WTC11 (cell line): Measurements from ENCODE around the gene EMC6. TPM values are rescaled to one million over a fixed set of nuclear protein-coding genes. Genes with fewer than 3 reads are reported as not detected.
A peak's percentile ranks its signal among the peaks of the same experiment; 100 is the strongest.

ENCODE experiments used
- ATAC-seq: fragments of 200-7000 bp; cut with Tn5 transposase; 2 replicates; pipeline ENCODE4 v1.10.0; 2021; ENCODE audit warnings: mild to moderate bottlenecking, moderate library complexity
- CTCF ChIA-PET: fragments of 300-600 bp; sonication (Branson Sonifier 250); formaldehyde crosslinking; loops from one replicate; lab custom pipeline; 2021; ENCODE audit warnings: antibody characterized with exemption; lab: Charles Lee
- POLR2A ChIA-PET: fragments of 350-600 bp; sonication (Branson Sonifier 250); formaldehyde crosslinking; loops from one replicate; lab custom pipeline; 2021; ENCODE audit warnings: antibody characterized with exemption; lab: Charles Lee
- DNase-seq: peaks from one replicate; pipeline ENCODE4 v3.0.0; 2021; ENCODE audit warnings: low spot score
- H3K27ac Mint-ChIP-seq: 2 replicates; pipeline ENCODE4 v1.8.0; 2021; ENCODE audit warnings: mixed read lengths
- H3K27me3 Mint-ChIP-seq: 2 replicates; pipeline ENCODE4 v1.8.0; 2021; ENCODE audit warnings: low read depth, mild to moderate bottlenecking, moderate library complexity, mixed read lengths
- H3K36me3 Mint-ChIP-seq: 2 replicates; pipeline ENCODE4 v1.8.0; 2021; ENCODE audit warnings: mixed read lengths
- H3K4me1 Mint-ChIP-seq: 2 replicates; pipeline ENCODE4 v1.8.0; 2022; ENCODE audit warnings: mixed read lengths
- H3K4me3 Mint-ChIP-seq: 2 replicates; pipeline ENCODE4 v1.8.0; 2021; ENCODE audit warnings: mild to moderate bottlenecking, moderate library complexity, mixed read lengths
- H3K9me3 Mint-ChIP-seq: 2 replicates; pipeline ENCODE4 v1.8.0; 2021; ENCODE audit warnings: mixed read lengths
- ATF3 ChIP-seq: sonication (generic); formaldehyde crosslinking; conservative IDR thresholded peaks from 2 replicates; pipeline ENCODE4 v1.8.1; 2022; ENCODE audit warnings: mild to moderate bottlenecking, missing genetic modification reagents
- CREB1 ChIP-seq: sonication (generic); formaldehyde crosslinking; IDR thresholded peaks from 2 replicates; pipeline ENCODE4 v1.8.0; 2023; ENCODE audit warnings: mild to moderate bottlenecking, missing genetic modification reagents
- GRHL2 ChIP-seq: fragments of 250-450 bp; sonication (Bioruptor Pico); IDR thresholded peaks from 2 replicates; pipeline ENCODE4 v1.8.0; 2022; ENCODE audit warnings: mild to moderate bottlenecking, moderate library complexity; ENCODE audit not compliant: insufficient replicate concordance, severe bottlenecking
- GTF2I ChIP-seq: fragments of 250-450 bp; sonication (Bioruptor Pico); conservative IDR thresholded peaks from 2 replicates; pipeline ENCODE4 v1.4.0; 2021; ENCODE audit warnings: mild to moderate bottlenecking
- JAZF1 ChIP-seq: fragments of 250-450 bp; sonication (Bioruptor Pico); IDR thresholded peaks from 2 replicates; pipeline ENCODE4 v1.9.0; 2021; ENCODE audit warnings: moderate library complexity, mild to moderate bottlenecking, inconsistent platforms
- KAT7 ChIP-seq: sonication (generic); formaldehyde crosslinking; IDR thresholded peaks from 2 replicates; pipeline ENCODE4 v1.8.1; 2023; ENCODE audit warnings: missing genetic modification reagents, mild to moderate bottlenecking, borderline replicate concordance
- OVOL2 ChIP-seq: fragments of 250-450 bp; sonication (Bioruptor Pico); IDR thresholded peaks from 2 replicates; pipeline ENCODE4 v1.9.0; 2021; ENCODE audit warnings: mild to moderate bottlenecking, borderline replicate concordance
- PRDM15 ChIP-seq: sonication (generic); formaldehyde crosslinking; IDR thresholded peaks from 2 replicates; pipeline ENCODE4 v1.8.0; 2022; ENCODE audit warnings: missing genetic modification reagents
- PRRX2 ChIP-seq: fragments of 250-450 bp; sonication (Bioruptor Pico); IDR thresholded peaks from 2 replicates; pipeline ENCODE4 v1.8.0; 2021; ENCODE audit warnings: mild to moderate bottlenecking
- TCF7 ChIP-seq: sonication (generic); formaldehyde crosslinking; IDR thresholded peaks from 2 replicates; pipeline ENCODE4 v1.8.0; 2022; ENCODE audit warnings: mild to moderate bottlenecking, low read depth, missing genetic modification reagents, moderate library complexity
- ZBTB21 ChIP-seq: sonication (generic); formaldehyde crosslinking; IDR thresholded peaks from 2 replicates; pipeline ENCODE4 v1.8.1; 2023; ENCODE audit warnings: mild to moderate bottlenecking, missing genetic modification reagents, borderline replicate concordance
- ZNF281 ChIP-seq: sonication (generic); formaldehyde crosslinking; IDR thresholded peaks from 2 replicates; pipeline ENCODE4 v1.8.0; 2023; ENCODE audit warnings: mild to moderate bottlenecking, missing genetic modification reagents
- ZNF317 ChIP-seq: sonication (generic); formaldehyde crosslinking; IDR thresholded peaks from 2 replicates; pipeline ENCODE4 v1.8.1; 2023; ENCODE audit warnings: low read depth, mild to moderate bottlenecking, moderate library complexity, missing genetic modification reagents, borderline replicate concordance
- ZNF416 ChIP-seq: fragments of 250-450 bp; sonication (Bioruptor Pico); IDR thresholded peaks from 2 replicates; pipeline ENCODE4 v1.9.0; 2021; ENCODE audit warnings: mild to moderate bottlenecking, inconsistent platforms
- total RNA-seq: library from RNA; stranded (reverse); gene quantifications from 3 replicates; pipeline ENCODE4 v1.2.3, GENCODE V29; 2021
- TF ChIP-seq, protein P1 (sequence below): sonication (generic); formaldehyde crosslinking; IDR thresholded peaks from 2 replicates; pipeline ENCODE4 v1.8.0; 2023; ENCODE audit warnings: missing genetic modification reagents, mild to moderate bottlenecking, borderline replicate concordance

Gene EMC6
- total RNA-seq, 1 experiment from 2014 or later = 86.0 TPM

GRCh38 chr17:3663102-3664011 lies 5.3 kb upstream of the EMC6 start:
- H3K9me3 Mint-ChIP-seq = no peaks in the 10 kb centered on the region
- TF ChIP-seq PRRX2 (CRISPR knock-in tag) (no peak), CREB1 (CRISPR knock-in tag) (no peak), GRHL2 (CRISPR knock-in tag) (no peak), PRDM15 (CRISPR knock-in tag) (no peak), OVOL2 (CRISPR knock-in tag) (no peak), GTF2I (CRISPR knock-in tag) (no peak), ATF3 (CRISPR knock-in tag) (no peak)
- ChIA-PET POLR2A (interaction anchor here (0.6 kb wide), 1 partner anchor 449 kb away, joined by 3 read pairs; no protein-coding TSS in a partner anchor), CTCF (interaction anchor here (1.1 to 1.7 kb wide), 2 partner anchors 19 to 128 kb away, joined by 3 to 7 read pairs; no protein-coding TSS in a partner anchor)
- peaks cover 13% of the 10 kb centered on the region for H3K4me1 Mint-ChIP-seq
- H3K27me3 Mint-ChIP-seq = no peaks in the 10 kb centered on the region
- H3K36me3 Mint-ChIP-seq = peaks cover 11% of the 10 kb centered on the region; the same call in 1 of the 2 replicates
- ATAC-seq = no peak
- H3K27ac Mint-ChIP-seq = no peak overlapping the region
- no peak for DNase-seq
- H3K4me3 Mint-ChIP-seq = no peak overlapping the region

DNA sequence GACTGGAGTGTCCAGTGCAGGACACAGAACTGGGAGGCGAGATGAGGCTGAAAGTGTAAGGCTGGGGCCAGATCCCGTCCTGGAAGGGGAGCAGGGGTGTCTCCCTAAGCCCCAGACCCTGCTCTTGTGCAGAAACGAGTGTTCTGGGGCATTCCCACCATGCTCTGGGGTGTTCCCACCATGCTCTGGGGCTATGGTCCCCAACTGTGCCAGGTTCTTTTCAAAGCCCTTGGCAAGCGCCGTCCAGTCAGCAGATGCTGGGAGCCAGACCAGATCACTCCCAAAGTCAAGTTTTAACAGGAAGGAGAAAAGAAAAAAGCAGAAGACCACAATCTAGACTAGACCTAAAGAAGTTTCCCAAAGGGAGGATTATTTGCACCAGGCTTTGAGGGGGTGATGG lies 2.8 kb upstream of the EMC6 start:
- Mint-ChIP-seq H3K9me3 (no peaks in the 10 kb centered on the region), H3K4me3 (peak overlapping the region; percentile 99), H3K27me3 (no peaks in the 10 kb centered on the region), H3K36me3 (peaks cover 18% of the 10 kb centered on the region), H3K27ac (peak overlapping the region; percentile 69; the same call in 1 of the 2 replicates), H3K4me1 (peaks cover 20% of the 10 kb centered on the region)
- DNase-seq (no peak), ATAC-seq (no peak)
- CTCF ChIA-PET = interaction anchor here (1.3 kb wide), 1 partner anchor 18 kb away, joined by 3 read pairs; no protein-coding TSS in a partner anchor
- POLR2A ChIA-PET = interaction anchor here (1.7 kb wide), 1 partner anchor 58 kb away, joined by 4 read pairs; the partner anchor contains the start of gene HASPIN
- TF ChIP-seq ZNF317 (CRISPR knock-in tag) (no peak), PRRX2 (CRISPR knock-in tag) (no peak), ZNF281 (CRISPR knock-in tag) (no peak), JAZF1 (no peak), GRHL2 (CRISPR knock-in tag) (no peak), KAT7 (no peak), PRDM15 (CRISPR knock-in tag) (no peak), ZNF416 (no peak), ZBTB21 (CRISPR knock-in tag) (no peak), TCF7 (CRISPR knock-in tag) (no peak)
- TF ChIP-seq, protein P1, sequence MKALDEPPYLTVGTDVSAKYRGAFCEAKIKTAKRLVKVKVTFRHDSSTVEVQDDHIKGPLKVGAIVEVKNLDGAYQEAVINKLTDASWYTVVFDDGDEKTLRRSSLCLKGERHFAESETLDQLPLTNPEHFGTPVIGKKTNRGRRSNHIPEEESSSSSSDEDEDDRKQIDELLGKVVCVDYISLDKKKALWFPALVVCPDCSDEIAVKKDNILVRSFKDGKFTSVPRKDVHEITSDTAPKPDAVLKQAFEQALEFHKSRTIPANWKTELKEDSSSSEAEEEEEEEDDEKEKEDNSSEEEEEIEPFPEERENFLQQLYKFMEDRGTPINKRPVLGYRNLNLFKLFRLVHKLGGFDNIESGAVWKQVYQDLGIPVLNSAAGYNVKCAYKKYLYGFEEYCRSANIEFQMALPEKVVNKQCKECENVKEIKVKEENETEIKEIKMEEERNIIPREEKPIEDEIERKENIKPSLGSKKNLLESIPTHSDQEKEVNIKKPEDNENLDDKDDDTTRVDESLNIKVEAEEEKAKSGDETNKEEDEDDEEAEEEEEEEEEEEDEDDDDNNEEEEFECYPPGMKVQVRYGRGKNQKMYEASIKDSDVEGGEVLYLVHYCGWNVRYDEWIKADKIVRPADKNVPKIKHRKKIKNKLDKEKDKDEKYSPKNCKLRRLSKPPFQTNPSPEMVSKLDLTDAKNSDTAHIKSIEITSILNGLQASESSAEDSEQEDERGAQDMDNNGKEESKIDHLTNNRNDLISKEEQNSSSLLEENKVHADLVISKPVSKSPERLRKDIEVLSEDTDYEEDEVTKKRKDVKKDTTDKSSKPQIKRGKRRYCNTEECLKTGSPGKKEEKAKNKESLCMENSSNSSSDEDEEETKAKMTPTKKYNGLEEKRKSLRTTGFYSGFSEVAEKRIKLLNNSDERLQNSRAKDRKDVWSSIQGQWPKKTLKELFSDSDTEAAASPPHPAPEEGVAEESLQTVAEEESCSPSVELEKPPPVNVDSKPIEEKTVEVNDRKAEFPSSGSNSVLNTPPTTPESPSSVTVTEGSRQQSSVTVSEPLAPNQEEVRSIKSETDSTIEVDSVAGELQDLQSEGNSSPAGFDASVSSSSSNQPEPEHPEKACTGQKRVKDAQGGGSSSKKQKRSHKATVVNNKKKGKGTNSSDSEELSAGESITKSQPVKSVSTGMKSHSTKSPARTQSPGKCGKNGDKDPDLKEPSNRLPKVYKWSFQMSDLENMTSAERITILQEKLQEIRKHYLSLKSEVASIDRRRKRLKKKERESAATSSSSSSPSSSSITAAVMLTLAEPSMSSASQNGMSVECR (CRISPR knock-in tag) = no peak
